Measurements from ENCODE around the gene NUP133.

- TF ChIP-seq CTCF (IDR thresholded peaks at IDR 0.05; ENCODE audit: insufficient read depth, low read length, poor library complexity, severe bottlenecking) (no peak), EZH2phosphoT487 (conservative IDR thresholded peaks at IDR 0.05; ENCODE audit: low read length) (no peak)
These were observed 74.7 kb downstream of the NUP133 start for GRCh38 chr1:229433364-229434004.
